Vagina (tissue), 2 donors: ENCODE data around the gene ANXA3. TPM values are rescaled to one million over a fixed set of nuclear protein-coding genes. Genes with fewer than 3 reads are reported as not detected.

Source experiments
- DNase-seq, 2 donors: peaks; one replicate each; pipeline ENCODE4 v3.0.0-alpha.2; 2017; ENCODE audit errors: extremely low spot score in 2 of 2
- H3K27ac ChIP-seq: fragments of 200-600 bp; sonication (generic); one replicate; pipeline ENCODE4 v1.5.1; 2019
- H3K27me3 ChIP-seq: fragments of 200-600 bp; sonication (generic); one replicate; pipeline ENCODE4 v1.5.1; 2019
- H3K36me3 ChIP-seq, 2 donors: fragments of 200-600 bp; sonication (generic); one replicate each; pipeline ENCODE4 v1.5.1; 2017 to 2019
- H3K4me1 ChIP-seq: fragments of 200-600 bp; sonication (generic); one replicate; pipeline ENCODE4 v1.5.1; 2019
- H3K4me3 ChIP-seq, 2 donors: fragments of 200-600 bp; sonication (generic); 1 replicate in 1 of 2; 2 replicates in 1 of 2; pipeline ENCODE4 v1.5.1; 2016 to 2019
- H3K9me3 ChIP-seq: fragments of 200-600 bp; sonication (generic); one replicate; pipeline ENCODE4 v1.5.1; 2019
- POLR2A ChIP-seq, 2 donors: fragments of 450-650 bp; IDR thresholded peaks; one replicate each; pipeline ENCODE4 v1.6.1; 2017; ENCODE audit warnings: antibody characterized with exemption in 2 of 2, mild to moderate bottlenecking in 2 of 2, moderate library complexity in 2 of 2
- POLR2AphosphoS5 ChIP-seq, 2 donors: sonication (generic); formaldehyde crosslinking; IDR thresholded peaks; one replicate each; pipeline ENCODE4 v1.9.0; 2017; ENCODE audit warnings: antibody characterized with exemption in 2 of 2, mild to moderate bottlenecking in 2 of 2, low read depth in 1 of 2; ENCODE audit not compliant: insufficient read depth in 1 of 2
- intact Hi-C: fragments of 100-400 bp; cut with DNase I; formaldehyde crosslinking; loops from one replicate; pipeline ENCODE4 v1.15.1; 2023
- total RNA-seq: library from RNA; depleted of rRNA; stranded (reverse); fragments of >200 nt; gene quantifications from one replicate; pipeline ENCODE4 v1.2.3, GENCODE V29; 2016
- TF ChIP-seq, protein P1 (sequence below), 3 experiments: fragments of 450-650 bp in 2 of 3; fragments of 200-600 bp in 1 of 3; sonication (generic) in 1 of 3; IDR thresholded peaks; one replicate each; pipeline ENCODE4 v1.5.1; 2017 to 2019; ENCODE audit warnings: antibody characterized with exemption in 3 of 3, mild to moderate bottlenecking in 2 of 3, moderate library complexity in 2 of 3

The ANXA3 gene
- total RNA-seq, 1 donor from 2014 or later, result 11.8 TPM

DNA sequence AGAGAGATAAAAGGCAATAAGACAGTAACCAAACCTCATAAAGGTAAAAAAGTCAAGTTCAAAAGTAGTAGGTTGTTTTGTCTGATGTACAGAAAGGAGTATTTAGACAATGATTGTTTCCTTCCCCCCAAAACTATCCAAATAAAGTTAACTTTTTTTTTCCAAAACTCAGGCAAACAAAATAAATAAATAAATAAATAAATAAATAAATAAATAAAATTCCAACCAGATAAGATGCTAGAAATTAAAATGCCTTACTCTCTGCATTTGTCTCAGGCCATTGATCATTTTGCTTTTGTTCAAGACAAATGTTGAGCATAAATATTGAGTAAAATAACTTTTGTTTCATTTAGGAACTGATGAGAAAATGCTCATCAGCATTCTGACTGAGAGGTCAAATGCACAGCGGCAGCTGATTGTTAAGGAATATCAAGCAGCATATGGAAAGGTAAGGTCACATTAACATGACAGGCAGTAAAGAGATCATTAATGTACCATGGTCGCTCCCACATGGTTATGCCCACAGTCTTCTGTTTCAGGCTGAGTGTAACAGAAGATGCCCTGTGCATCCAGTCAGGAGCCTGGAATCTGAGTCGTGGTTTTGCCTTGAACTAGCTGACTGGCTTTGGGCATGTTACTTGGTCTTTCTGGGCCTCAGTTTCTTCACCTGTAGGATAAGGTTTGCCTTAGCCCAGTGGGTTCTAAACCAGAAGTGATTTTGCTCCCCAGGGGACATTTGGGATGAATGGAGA, 27.3 kb downstream of the ANXA3 start:
- no peaks in the 10 kb centered on the region for H3K36me3 ChIP-seq
- no peak overlapping the region for H3K27ac ChIP-seq
- no peaks in the 10 kb centered on the region for H3K9me3 ChIP-seq
- H3K27me3 ChIP-seq, result no peaks in the 10 kb centered on the region
- H3K4me3 ChIP-seq, result no peak overlapping the region
- H3K4me1 ChIP-seq, result no peaks in the 10 kb centered on the region
- TF ChIP-seq POLR2AphosphoS5 (IDR thresholded peaks at IDR 0.05; ENCODE audit: insufficient read depth in 1 of 2, low read depth in 1 of 2) (no peak), POLR2A (IDR thresholded peaks at IDR 0.05) (no peak)
- TF ChIP-seq, protein P1, sequence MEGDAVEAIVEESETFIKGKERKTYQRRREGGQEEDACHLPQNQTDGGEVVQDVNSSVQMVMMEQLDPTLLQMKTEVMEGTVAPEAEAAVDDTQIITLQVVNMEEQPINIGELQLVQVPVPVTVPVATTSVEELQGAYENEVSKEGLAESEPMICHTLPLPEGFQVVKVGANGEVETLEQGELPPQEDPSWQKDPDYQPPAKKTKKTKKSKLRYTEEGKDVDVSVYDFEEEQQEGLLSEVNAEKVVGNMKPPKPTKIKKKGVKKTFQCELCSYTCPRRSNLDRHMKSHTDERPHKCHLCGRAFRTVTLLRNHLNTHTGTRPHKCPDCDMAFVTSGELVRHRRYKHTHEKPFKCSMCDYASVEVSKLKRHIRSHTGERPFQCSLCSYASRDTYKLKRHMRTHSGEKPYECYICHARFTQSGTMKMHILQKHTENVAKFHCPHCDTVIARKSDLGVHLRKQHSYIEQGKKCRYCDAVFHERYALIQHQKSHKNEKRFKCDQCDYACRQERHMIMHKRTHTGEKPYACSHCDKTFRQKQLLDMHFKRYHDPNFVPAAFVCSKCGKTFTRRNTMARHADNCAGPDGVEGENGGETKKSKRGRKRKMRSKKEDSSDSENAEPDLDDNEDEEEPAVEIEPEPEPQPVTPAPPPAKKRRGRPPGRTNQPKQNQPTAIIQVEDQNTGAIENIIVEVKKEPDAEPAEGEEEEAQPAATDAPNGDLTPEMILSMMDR (IDR thresholded peaks at IDR 0.05), result no peak
- DNase-seq, result no peak
- intact Hi-C loops, result no loop called here

DNA sequence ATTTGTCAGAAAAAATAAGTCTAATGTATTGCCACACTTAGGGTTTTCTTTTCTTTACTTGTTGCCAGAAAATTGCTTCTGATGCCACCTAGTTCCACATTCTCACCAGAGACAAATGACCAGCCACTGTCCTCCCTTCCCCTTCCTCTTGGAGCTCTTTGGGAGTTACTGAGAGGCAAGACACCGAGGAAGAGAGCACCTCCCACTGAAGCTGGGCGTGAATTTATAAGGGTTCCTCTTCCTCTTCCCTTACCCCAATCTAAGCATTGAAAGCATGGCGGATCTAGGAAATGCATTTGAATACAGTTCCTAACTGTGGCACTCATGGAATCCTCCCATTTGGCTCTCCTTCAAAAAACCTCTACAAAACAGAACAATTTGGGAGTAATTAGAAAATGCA, 30.0 kb downstream of the ANXA3 start:
- Histone ChIP-seq H3K4me3 (no peak overlapping the region), H3K9me3 (no peaks in the 10 kb centered on the region), H3K27ac (no peak overlapping the region), H3K27me3 (no peaks in the 10 kb centered on the region), H3K4me1 (no peaks in the 10 kb centered on the region), H3K36me3 (no peaks in the 10 kb centered on the region)
- intact Hi-C loops, result loop anchor here (5.0 kb wide), 1 partner anchor 174 kb away; no protein-coding TSS in a partner anchor
- no peak for TF ChIP-seq POLR2AphosphoS5 (IDR thresholded peaks at IDR 0.05; ENCODE audit: insufficient read depth in 1 of 2, low read depth in 1 of 2)
- TF ChIP-seq, protein P1 (IDR thresholded peaks at IDR 0.05), result no peak
- TF ChIP-seq POLR2A (IDR thresholded peaks at IDR 0.05), result no peak
- DNase-seq, result no peak

DNA sequence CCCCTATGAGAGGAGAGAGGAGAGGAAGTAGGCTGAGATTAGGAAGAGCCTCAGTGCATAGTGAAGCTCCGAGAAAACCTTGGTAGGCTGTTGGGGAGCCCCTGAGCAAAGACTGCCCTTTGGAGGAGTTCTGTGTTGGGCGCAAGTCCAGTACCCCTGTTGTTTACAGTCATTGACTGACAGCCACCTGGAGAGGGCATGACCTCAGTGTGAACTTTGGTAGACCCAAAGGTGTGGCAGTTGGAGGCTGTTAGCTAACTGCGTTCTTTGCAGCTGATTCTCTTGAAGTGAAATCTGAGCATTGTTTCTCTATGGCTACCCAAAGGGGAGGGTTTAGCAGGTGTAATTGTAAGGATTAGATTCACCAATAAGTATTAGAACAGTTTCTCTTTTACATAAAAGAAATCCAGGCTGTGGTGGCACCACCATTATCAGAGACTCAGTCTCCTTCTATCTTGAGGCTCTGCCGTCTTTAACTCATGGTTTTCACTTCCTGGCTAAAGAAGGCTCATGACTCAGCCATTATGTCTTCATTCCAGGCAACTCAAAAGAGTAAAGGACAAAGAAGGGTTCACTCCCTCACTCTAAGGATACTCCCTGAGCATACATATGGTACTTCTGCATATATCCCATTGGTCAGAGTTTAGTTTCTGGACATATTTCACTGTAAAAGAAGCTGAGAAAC, 33.4 kb downstream of the ANXA3 start:
- no peak overlapping the region for H3K27ac ChIP-seq
- no peaks in the 10 kb centered on the region for H3K36me3 ChIP-seq
- H3K27me3 ChIP-seq, result no peaks in the 10 kb centered on the region
- DNase-seq, result no peak
- no peaks in the 10 kb centered on the region for H3K4me1 ChIP-seq
- no peak for TF ChIP-seq POLR2A (IDR thresholded peaks at IDR 0.05)
- H3K4me3 ChIP-seq, result no peak overlapping the region
- H3K9me3 ChIP-seq, result no peaks in the 10 kb centered on the region
- intact Hi-C loops, result loop anchor here (5.0 kb wide), 1 partner anchor 178 kb away; no protein-coding TSS in a partner anchor

DNA sequence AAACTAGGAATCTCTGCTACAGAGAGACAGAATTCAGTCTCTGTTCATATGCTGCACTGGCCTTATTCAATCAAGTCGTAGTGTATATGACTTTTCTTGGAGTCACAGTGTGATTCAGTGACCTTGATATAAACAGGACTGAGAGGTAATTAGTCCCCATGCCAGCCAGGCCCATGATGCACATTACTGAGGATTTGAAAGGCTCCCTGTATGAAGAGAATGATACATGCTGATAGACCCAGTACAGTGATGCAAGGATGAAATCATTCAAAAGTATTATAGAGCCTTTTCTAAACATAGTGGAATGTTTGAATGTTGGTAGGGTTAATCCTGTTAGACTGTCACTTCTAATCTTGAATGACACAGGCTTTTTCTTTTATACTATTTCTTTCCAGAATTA, 34.1 kb downstream of the ANXA3 start:
- no peak overlapping the region for H3K4me3 ChIP-seq
- intact Hi-C loops, result no loop called here
- DNase-seq, result no peak
- H3K27ac ChIP-seq, result no peak overlapping the region
- H3K4me1 ChIP-seq, result no peaks in the 10 kb centered on the region
- no peaks in the 10 kb centered on the region for H3K9me3 ChIP-seq
- no peaks in the 10 kb centered on the region for H3K36me3 ChIP-seq
- H3K27me3 ChIP-seq, result no peaks in the 10 kb centered on the region
- TF ChIP-seq POLR2A (IDR thresholded peaks at IDR 0.05) (no peak), POLR2AphosphoS5 (IDR thresholded peaks at IDR 0.05; ENCODE audit: insufficient read depth in 1 of 2, low read depth in 1 of 2) (no peak)
- TF ChIP-seq, protein P1 (IDR thresholded peaks at IDR 0.05), result no peak

DNA sequence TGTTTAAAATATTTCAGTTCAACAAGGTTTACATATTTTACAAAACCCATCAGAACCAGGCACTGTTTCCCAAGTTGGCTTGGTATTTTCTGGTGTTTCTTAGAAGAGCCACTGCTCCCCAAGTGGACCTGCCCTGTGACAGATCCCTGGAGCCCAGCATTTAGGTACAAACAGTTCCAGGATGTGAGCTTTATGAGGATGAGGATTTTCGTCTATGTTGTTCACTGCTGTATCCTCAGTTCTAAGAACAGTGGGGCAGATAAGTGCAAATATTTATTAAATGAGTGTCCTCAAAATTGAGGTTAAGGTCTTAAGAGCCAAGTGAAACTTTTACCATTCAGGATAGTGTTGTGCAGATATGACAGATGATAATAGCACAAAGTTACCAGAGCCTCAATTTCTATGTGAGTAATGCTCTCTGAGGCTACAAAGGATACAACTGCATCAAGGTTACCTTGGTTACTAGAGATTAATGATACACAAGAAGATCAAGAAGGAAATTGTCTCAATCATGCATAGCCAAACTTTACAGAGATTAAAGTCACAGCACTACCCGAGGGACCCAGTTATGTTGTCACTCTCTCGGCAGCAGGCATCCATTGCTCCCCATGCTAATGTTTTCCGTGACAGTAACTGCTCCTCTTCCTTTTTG, 37.5 kb downstream of the ANXA3 start:
- no peak overlapping the region for H3K27ac ChIP-seq
- no peaks in the 10 kb centered on the region for H3K9me3 ChIP-seq
- H3K27me3 ChIP-seq, result no peaks in the 10 kb centered on the region
- TF ChIP-seq POLR2A (IDR thresholded peaks at IDR 0.05) (no peak), POLR2AphosphoS5 (IDR thresholded peaks at IDR 0.05; ENCODE audit: insufficient read depth in 1 of 2, low read depth in 1 of 2) (no peak)
- TF ChIP-seq, protein P1 (IDR thresholded peaks at IDR 0.05), result no peak
- no peak overlapping the region for H3K4me3 ChIP-seq
- intact Hi-C loops, result no loop called here
- no peaks in the 10 kb centered on the region for H3K4me1 ChIP-seq
- DNase-seq, result no peak
- H3K36me3 ChIP-seq, result no peaks in the 10 kb centered on the region
